ENCODE measurements around the gene KDM4C.

The KDM4C gene

GRCh38 chr9:7153134-7153533, 395.4 kb downstream of the KDM4C start:
- TF ChIP-seq CTCF (IDR thresholded peaks at IDR 0.05; ENCODE audit: control insufficient read depth, extremely low read depth, insufficient read depth): no peak

GRCh38 chr9:7153566-7153965, 395.8 kb downstream of the KDM4C start:
- DNase-seq (ENCODE audit: low read depth): no peak

More at GRCh38 chr9:7153134-7153533, 395.4 kb downstream of the KDM4C start:
- no peak for DNase-seq (ENCODE audit: low read depth)
- no peak overlapping the region for H3K4me3 ChIP-seq (ENCODE audit: low read depth, low read length)

GRCh38 chr9:7154003-7154619, 396.3 kb downstream of the KDM4C start:
- TF ChIP-seq CTCF (IDR thresholded peaks at IDR 0.05; ENCODE audit: control insufficient read depth, extremely low read depth, insufficient read depth): no peak
- H3K4me3 ChIP-seq (ENCODE audit: low read depth, low read length): no peak overlapping the region
- DNase-seq (ENCODE audit: low read depth): no peak

More at GRCh38 chr9:7153566-7153965, 395.8 kb downstream of the KDM4C start:
- TF ChIP-seq CTCF (IDR thresholded peaks at IDR 0.05; ENCODE audit: control insufficient read depth, extremely low read depth, insufficient read depth): no peak
- no peak overlapping the region for H3K4me3 ChIP-seq (ENCODE audit: low read depth, low read length)

- H3K4me3 ChIP-seq (ENCODE audit: low read depth, low read length): no peak overlapping the region
- TF ChIP-seq CTCF (IDR thresholded peaks at IDR 0.05; ENCODE audit: control insufficient read depth, extremely low read depth, insufficient read depth): no peak
- no peak for DNase-seq (ENCODE audit: low read depth)
Measured at GRCh38 chr9:7154650-7155049, 396.9 kb downstream of the KDM4C start.

- TF ChIP-seq CTCF (IDR thresholded peaks at IDR 0.05; ENCODE audit: control insufficient read depth, extremely low read depth, insufficient read depth): no peak
- DNase-seq (ENCODE audit: low read depth): no peak
- H3K4me3 ChIP-seq (ENCODE audit: low read depth, low read length): no peak overlapping the region
Measured at GRCh38 chr9:7161469-7161868, 403.7 kb downstream of the KDM4C start.

- no peak for DNase-seq (ENCODE audit: low read depth)
- no peak overlapping the region for H3K4me3 ChIP-seq (ENCODE audit: low read depth, low read length)
- TF ChIP-seq CTCF (IDR thresholded peaks at IDR 0.05; ENCODE audit: control insufficient read depth, extremely low read depth, insufficient read depth): no peak
Measured at GRCh38 chr9:7163932-7164331, 406.2 kb downstream of the KDM4C start.

All from LNCaP clone FGC (cell line).